ENCODE data around the gene TXNL4A.

TXNL4A gene

GRCh38 chr18:79958981-79959380 lies 29.4 kb downstream of the TXNL4A start:
- no peak overlapping the region for H3K4me3 ChIP-seq
- no peak for TF ChIP-seq CTCF (IDR thresholded peaks at IDR 0.05)
- DNase-seq (ENCODE audit: low spot score) = no peak
- H3K27ac ChIP-seq = no peak overlapping the region

- no peak for DNase-seq (ENCODE audit: low spot score)
Measured at GRCh38 chr18:79956276-79956675, 32.1 kb downstream of the TXNL4A start.

DNA sequence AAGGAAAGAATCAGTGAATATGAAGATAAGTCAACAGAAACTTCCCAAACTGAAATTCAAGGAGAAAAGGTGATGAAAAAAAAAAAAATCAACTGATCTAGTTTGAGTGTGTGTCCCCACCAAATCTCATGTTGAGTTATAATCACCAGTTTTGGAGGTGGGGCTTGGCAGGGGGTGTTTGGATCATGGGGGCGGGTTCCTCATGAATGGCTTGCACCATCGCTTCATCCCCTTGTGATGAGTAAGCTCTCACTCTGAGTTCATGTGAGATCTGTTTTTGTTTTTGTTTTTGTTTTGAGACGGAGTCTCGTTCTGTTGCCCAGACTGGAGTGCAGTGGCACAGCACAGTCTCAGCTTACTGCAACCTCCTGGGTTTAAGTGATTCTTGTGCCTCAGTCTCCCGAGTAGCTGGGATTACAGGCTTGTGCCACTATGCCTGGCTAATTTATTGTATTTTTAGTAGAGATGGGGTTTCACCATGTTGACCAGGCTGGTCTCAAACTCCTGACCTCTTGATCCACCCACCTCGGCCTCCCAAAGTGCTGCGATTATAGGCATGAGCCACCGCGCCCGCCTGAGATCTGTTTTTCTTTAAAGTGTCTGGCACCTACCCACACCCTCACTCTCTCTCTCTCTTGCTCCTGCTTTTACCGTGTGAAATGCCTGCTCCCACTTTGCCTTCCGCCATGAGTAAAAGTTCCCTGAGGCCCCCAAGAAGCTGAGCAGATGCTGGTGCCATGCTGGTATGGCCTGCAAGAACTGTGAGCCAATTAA lies 32.9 kb downstream of the TXNL4A start:
- no peak for TF ChIP-seq CTCF (IDR thresholded peaks at IDR 0.05)
- no peak for DNase-seq (ENCODE audit: low spot score)
- H3K4me3 ChIP-seq = no peak overlapping the region
- H3K27ac ChIP-seq = no peak overlapping the region

More at GRCh38 chr18:79956276-79956675, 32.1 kb downstream of the TXNL4A start:
- Histone ChIP-seq H3K27ac (no peak overlapping the region), H3K4me3 (no peak overlapping the region)
- no peak for TF ChIP-seq CTCF (IDR thresholded peaks at IDR 0.05)

GRCh38 chr18:79954791-79955190 lies 33.6 kb downstream of the TXNL4A start:
- no peak overlapping the region for H3K27ac ChIP-seq
- TF ChIP-seq CTCF (IDR thresholded peaks at IDR 0.05) = no peak
- H3K4me3 ChIP-seq = no peak overlapping the region
- peak; percentile 41 for DNase-seq (ENCODE audit: low spot score)

DNA sequence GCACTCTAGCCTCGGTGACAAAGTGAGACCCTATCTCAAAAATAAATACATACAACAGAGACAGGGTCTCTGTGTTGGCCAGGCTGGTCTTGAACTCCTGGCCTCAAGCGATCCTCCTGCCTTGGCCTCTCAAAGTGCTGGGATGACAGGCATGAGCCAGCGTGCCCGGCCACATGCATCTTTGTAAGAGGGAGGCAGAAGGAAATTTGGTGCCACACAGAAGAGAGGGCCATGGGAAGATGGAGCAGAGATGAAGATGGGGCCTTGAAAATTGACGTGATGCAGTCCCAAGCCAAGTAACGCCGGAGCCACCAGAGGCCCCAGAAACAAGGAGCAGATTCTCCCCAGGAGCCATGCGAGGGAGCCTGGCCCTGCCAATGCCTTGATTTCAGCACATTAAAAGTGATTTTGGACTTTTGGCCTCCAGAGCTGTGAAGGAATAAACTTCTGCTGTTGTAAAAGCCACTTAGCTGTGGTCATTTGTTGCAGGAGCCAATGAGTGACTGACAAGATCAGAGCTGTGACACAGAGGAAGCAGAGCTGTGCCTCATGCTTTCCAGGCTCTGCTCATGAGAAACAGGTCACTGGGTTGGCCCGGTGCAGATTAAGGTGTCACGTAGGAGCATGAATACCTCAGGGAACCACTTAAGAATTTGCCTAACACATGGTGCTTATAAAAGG lies 34.3 kb downstream of the TXNL4A start:
- Histone ChIP-seq H3K27ac (no peak overlapping the region), H3K4me3 (no peak overlapping the region)
- peak; percentile 63 for DNase-seq (ENCODE audit: low spot score)
- TF ChIP-seq CTCF (IDR thresholded peaks at IDR 0.05) = no peak

DNA sequence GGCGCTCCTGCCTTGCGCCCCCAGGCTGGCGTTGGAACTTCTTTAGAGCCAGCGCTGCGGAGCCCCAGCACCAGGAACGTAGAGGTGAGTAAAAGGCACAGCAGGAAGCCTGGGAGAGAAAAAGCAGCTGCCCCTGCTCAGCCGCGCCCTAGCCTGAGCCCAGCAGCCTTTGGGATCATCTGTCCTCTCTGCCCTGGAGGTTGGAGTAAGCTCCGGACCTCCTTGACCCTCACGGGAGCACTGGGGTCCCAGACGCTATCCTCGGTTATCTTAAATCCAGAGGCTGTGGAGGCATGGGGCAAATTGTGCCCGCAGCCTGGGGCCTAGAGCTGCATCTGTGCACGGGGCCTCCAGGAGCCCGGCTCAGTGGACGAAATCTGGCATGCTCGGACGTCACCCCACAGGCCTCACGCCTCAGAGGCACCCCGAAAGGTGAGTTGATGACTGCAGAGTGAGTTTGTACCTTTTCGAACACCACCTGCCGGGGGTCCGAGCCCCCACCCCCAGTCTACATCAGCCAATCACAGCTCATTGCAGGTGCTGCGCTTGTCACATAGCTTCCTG lies 35.3 kb downstream of the TXNL4A start:
- no peak for TF ChIP-seq CTCF (IDR thresholded peaks at IDR 0.05)
- Histone ChIP-seq H3K4me3 (no peak overlapping the region), H3K27ac (no peak overlapping the region)
- peak; percentile 72 for DNase-seq (ENCODE audit: low spot score)

Measured in coronary artery (tissue), 2 donors.